HepG2 (cell line): ENCODE results near the gene TMEM183A. TPM values are rescaled to one million over a fixed set of nuclear protein-coding genes. Genes with fewer than 3 reads are reported as not detected.

ENCODE experiments used
- ATAC-seq: fragments of 200-7000 bp; cut with Tn5 transposase; 3 replicates; pipeline ENCODE4 v1.9.1; 2020; ENCODE audit warnings: mild to moderate bottlenecking, moderate library complexity
- BruUV-seq: library from RNA; stranded (reverse); fragments of 400-500 nt; replicated peaks from 2 replicates; lab custom pipeline; 2021; lab: Mats Ljungman, UMichigan
- CTCF ChIA-PET: fragments of 300-600 bp; formaldehyde crosslinking; extraction: SDS; loops from one replicate; lab custom pipeline; 2021; ENCODE audit warnings: low total read pairs, inconsistent platforms, low intra/inter-chr PET ratio; lab: Yijun Ruan, JAX
- POLR2A ChIA-PET: fragments of 350-600 bp; sonication (Branson Sonifier 250); formaldehyde crosslinking; loops from one replicate; lab custom pipeline; 2020; ENCODE audit warnings: antibody characterized with exemption, inconsistent platforms; lab: Yijun Ruan, JAX
- DNase-seq: peaks from one replicate; pipeline ENCODE4 v3.0.0-alpha.2; 2015; ENCODE audit warnings: low spot score
- FAIRE-seq: peaks from 3 replicates; lab custom pipeline; 2011; peaks lifted over from hg19 to GRCh38; lab: Jason Lieb, UNC
- H2AFZ ChIP-seq: one replicate; pipeline ENCODE4 v1.6.1; 2011; ENCODE audit warnings: low read length, inconsistent platforms
- H3K27ac ChIP-seq: fragments of 300-600 bp; 3 replicates; pipeline ENCODE4 v1.8.0; 2011; ENCODE audit warnings: mixed run types, mild to moderate bottlenecking, mixed read lengths, low read length, inconsistent platforms; ENCODE audit not compliant: insufficient read depth; ENCODE audit errors: extremely low read length
- H3K27me3 ChIP-seq, 2 experiments: fragments of 200-600 bp in 1 of 2; 2 replicates in 1 of 2; 3 replicates in 1 of 2; pipeline versions ENCODE4 v1.6.0 to v1.8.0; 2011; ENCODE audit warnings: low read length in 2 of 2, mild to moderate bottlenecking in 2 of 2, moderate library complexity in 2 of 2, inconsistent platforms in 1 of 2; ENCODE audit not compliant: insufficient read depth in 2 of 2, control insufficient read depth in 1 of 2
- H3K36me3 ChIP-seq, 2 experiments: fragments of 200-600 bp in 1 of 2; replicated peaks in 1 of 2; 2 replicates in 1 of 2; 3 replicates in 1 of 2; pipeline versions ENCODE4 v1.5.1 to v1.8.0; 2011; ENCODE audit warnings: low read length in 2 of 2, inconsistent platforms in 1 of 2; ENCODE audit not compliant: insufficient read depth in 2 of 2, control insufficient read depth in 1 of 2
- H3K4me1 ChIP-seq: 2 replicates; pipeline ENCODE4 v1.5.1; 2012; ENCODE audit warnings: low read length, inconsistent platforms; ENCODE audit not compliant: insufficient read depth
- H3K4me2 ChIP-seq: 2 replicates; pipeline ENCODE4 v1.6.0; 2011; ENCODE audit warnings: low read depth, low read length, inconsistent platforms
- H3K4me3 ChIP-seq, 3 experiments: fragments of 200-600 bp in 1 of 3; sonication (generic), shearing (Covaris generic) in 1 of 3; replicated peaks in 1 of 3; 2 replicates each; pipeline ENCODE4 v1.5.1; 2011 to 2016; ENCODE audit warnings: low read length in 3 of 3, inconsistent platforms in 2 of 3, low read depth in 2 of 3, mild to moderate bottlenecking in 2 of 3, control low read depth in 1 of 3, mixed read lengths in 1 of 3; ENCODE audit not compliant: insufficient read depth in 1 of 3
- H3K79me2 ChIP-seq: one replicate; pipeline ENCODE4 v1.6.1; 2011; ENCODE audit warnings: low read length, inconsistent platforms; ENCODE audit not compliant: insufficient read depth
- H3K9ac ChIP-seq: 2 replicates; pipeline ENCODE4 v1.6.0; 2011; ENCODE audit warnings: mild to moderate bottlenecking, low read depth, low read length, inconsistent platforms; ENCODE audit not compliant: insufficient read depth
- H3K9me3 ChIP-seq: 2 replicates; pipeline ENCODE4 v1.5.1; 2012; ENCODE audit warnings: mild to moderate bottlenecking, low read length
- H4K20me1 ChIP-seq: 2 replicates; pipeline ENCODE4 v1.6.0; 2011; ENCODE audit warnings: inconsistent platforms, mild to moderate bottlenecking, low read length, moderate library complexity; ENCODE audit not compliant: insufficient read depth
- GFI1 ChIP-seq: sonication (generic); formaldehyde crosslinking; IDR thresholded peaks from 2 replicates; pipeline ENCODE4 v1.5.0; 2020; ENCODE audit warnings: missing genetic modification reagents, mild to moderate bottlenecking, borderline replicate concordance
- NRL ChIP-seq: sonication (generic); formaldehyde crosslinking; IDR thresholded peaks from 2 replicates; pipeline ENCODE4 v1.5.0; 2020; ENCODE audit warnings: missing genetic modification reagents, mild to moderate bottlenecking, moderate library complexity, borderline replicate concordance
- PRMT3 ChIP-seq: sonication (generic); formaldehyde crosslinking; IDR thresholded peaks from 2 replicates; pipeline ENCODE4 v1.8.1; 2022; ENCODE audit warnings: low read depth, mild to moderate bottlenecking, moderate library complexity, missing genetic modification reagents, borderline replicate concordance
- RORA ChIP-seq: sonication (generic); formaldehyde crosslinking; IDR thresholded peaks from 2 replicates; pipeline ENCODE4 v1.5.0; 2020; ENCODE audit warnings: mild to moderate bottlenecking, missing genetic modification reagents, moderate library complexity
- ZMYM4 ChIP-seq: sonication (generic); formaldehyde crosslinking; IDR thresholded peaks from 2 replicates; pipeline ENCODE4 v1.8.1; 2023; ENCODE audit warnings: mild to moderate bottlenecking, missing genetic modification reagents
- ZNF136 ChIP-seq: sonication (generic); formaldehyde crosslinking; IDR thresholded peaks from 2 replicates; pipeline ENCODE4 v1.8.1; 2022; ENCODE audit warnings: low read depth, mild to moderate bottlenecking, moderate library complexity, missing genetic modification reagents
- WGBS: methylation state at CpG from one replicate; pipeline ENCODE4 v1.1.6; 2017; ENCODE audit warnings: low lambda C conversion rate; 5-methylcytosine and 5-hydroxymethylcytosine counted together
- in situ Hi-C: cut with HindIII; loops from 2 replicates; pipeline ENCODE4 v1.10.0; 2017; ENCODE audit warnings: low pct_unique_long_range_greater_than_20kb; ENCODE audit not compliant: extremely low pct_ligation_motif_present
- intact Hi-C: fragments of 100-400 bp; cut with micrococcal nuclease; formaldehyde crosslinking; loops from one replicate; pipeline ENCODE4 v1.10.0; 2022; ENCODE audit not compliant: unreplicated experiment
- polyA plus RNA-seq, 8 experiments: library from polyadenylated mRNA; depleted of rRNA in 3 of 8; stranded (reverse) in 7 of 8; unstranded in 1 of 8; fragments of >200 nt; fragmentation: Illumina TruSeq in 4 of 8; extraction: Trizol in 4 of 8; gene quantifications; 2 replicates each; pipeline versions ENCODE4 v1.2.1 to v1.2.3, GENCODE V29; 2011 to 2016; ENCODE audit warnings: low read depth in 4 of 8, missing spikeins in 1 of 8, mixed read lengths in 1 of 8; ENCODE audit not compliant: insufficient read depth in 1 of 8
- total RNA-seq, 5 experiments: library from RNA; depleted of rRNA; stranded (reverse); fragments of >200 nt; fragmentation: Illumina TruSeq; extraction: Trizol; gene quantifications; 2 replicates each; pipeline ENCODE4 v1.2.3, GENCODE V29; 2016; ENCODE audit warnings: low read depth in 1 of 5
- TF ChIP-seq, protein P1 (sequence below): sonication (generic); IDR thresholded peaks from 2 replicates; pipeline ENCODE4 v1.6.1; 2016; ENCODE audit warnings: low read depth, borderline replicate concordance
- TF ChIP-seq, protein P2 (sequence below): sonication (generic); formaldehyde crosslinking; IDR thresholded peaks from 2 replicates; pipeline ENCODE4 v1.4.0; 2020; ENCODE audit warnings: missing genetic modification reagents, borderline replicate concordance
- TF ChIP-seq, protein P3 (sequence below): sonication (generic); formaldehyde crosslinking; IDR thresholded peaks from 2 replicates; pipeline ENCODE4 v1.4.0; 2020; ENCODE audit warnings: missing genetic modification reagents
- TF ChIP-seq, protein P4 (sequence below): sonication (generic); formaldehyde crosslinking; IDR thresholded peaks from 2 replicates; pipeline ENCODE4 v1.4.0; 2020; ENCODE audit warnings: mild to moderate bottlenecking, missing genetic modification reagents

The TMEM183A gene
- total and polyA plus RNA-seq, 2 of the 13 experiments (the other 11 are each of a cell fraction or from before 2014, with no cell fraction given), result 59.7 to 82.0 TPM

DNA sequence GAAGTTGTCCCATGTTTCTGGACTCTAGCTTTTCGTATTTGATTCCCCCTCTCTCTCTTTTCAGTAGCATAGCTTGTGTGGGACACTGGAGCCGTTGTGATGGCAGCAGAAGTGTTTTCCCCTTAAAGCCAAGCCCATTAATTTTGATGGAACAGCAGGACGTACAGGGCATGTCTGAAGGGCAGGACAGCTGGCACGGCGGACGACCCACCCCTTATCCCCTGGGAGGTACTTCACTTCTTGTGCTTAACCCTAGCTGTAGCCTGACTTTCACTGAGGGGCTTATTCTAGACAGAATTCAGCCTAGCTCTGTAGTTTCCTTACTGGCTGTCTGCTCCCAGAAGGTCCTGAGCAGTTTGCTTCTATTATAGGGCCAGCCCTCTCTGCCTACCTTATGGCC, 10.5 kb downstream of the TMEM183A start:
- 94% methylated on average over 6 of the region's 6 CpGs for WGBS
- CTCF ChIA-PET, result no interaction called here
- peaks cover 24 to 82% of the 10 kb centered on the region in 2 experiments for H3K36me3 ChIP-seq
- H3K27me3 ChIP-seq, result no peaks in the 10 kb centered on the region
- no peak overlapping the region for H2AFZ ChIP-seq
- in situ Hi-C loops, result no loop called here
- intact Hi-C loops, result no loop called here
- no peaks in the 10 kb centered on the region for H3K9me3 ChIP-seq
- no peak overlapping the region for H3K9ac ChIP-seq
- no peak overlapping the region for H3K4me3 ChIP-seq
- no peak for ATAC-seq
- BruUV-seq, result no TSS peak
- H3K4me2 ChIP-seq, result no peak overlapping the region
- no peak overlapping the region for H3K27ac ChIP-seq
- no peak for FAIRE-seq
- no peaks in the 10 kb centered on the region for H4K20me1 ChIP-seq
- H3K79me2 ChIP-seq, result peaks cover 5% of the 10 kb centered on the region
- no peaks in the 10 kb centered on the region for H3K4me1 ChIP-seq
- DNase-seq, result no peak
- POLR2A ChIA-PET, result no interaction called here
- TF ChIP-seq ZMYM4 (no peak), PRMT3 (CRISPR knock-in tag) (no peak), NRL (CRISPR knock-in tag) (no peak), GFI1 (CRISPR knock-in tag) (no peak), RORA (CRISPR knock-in tag) (no peak), ZNF136 (CRISPR knock-in tag) (no peak)
- TF ChIP-seq, protein P1, sequence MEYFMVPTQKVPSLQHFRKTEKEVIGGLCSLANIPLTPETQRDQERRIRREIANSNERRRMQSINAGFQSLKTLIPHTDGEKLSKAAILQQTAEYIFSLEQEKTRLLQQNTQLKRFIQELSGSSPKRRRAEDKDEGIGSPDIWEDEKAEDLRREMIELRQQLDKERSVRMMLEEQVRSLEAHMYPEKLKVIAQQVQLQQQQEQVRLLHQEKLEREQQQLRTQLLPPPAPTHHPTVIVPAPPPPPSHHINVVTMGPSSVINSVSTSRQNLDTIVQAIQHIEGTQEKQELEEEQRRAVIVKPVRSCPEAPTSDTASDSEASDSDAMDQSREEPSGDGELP, result no peak
- TF ChIP-seq, protein P2, sequence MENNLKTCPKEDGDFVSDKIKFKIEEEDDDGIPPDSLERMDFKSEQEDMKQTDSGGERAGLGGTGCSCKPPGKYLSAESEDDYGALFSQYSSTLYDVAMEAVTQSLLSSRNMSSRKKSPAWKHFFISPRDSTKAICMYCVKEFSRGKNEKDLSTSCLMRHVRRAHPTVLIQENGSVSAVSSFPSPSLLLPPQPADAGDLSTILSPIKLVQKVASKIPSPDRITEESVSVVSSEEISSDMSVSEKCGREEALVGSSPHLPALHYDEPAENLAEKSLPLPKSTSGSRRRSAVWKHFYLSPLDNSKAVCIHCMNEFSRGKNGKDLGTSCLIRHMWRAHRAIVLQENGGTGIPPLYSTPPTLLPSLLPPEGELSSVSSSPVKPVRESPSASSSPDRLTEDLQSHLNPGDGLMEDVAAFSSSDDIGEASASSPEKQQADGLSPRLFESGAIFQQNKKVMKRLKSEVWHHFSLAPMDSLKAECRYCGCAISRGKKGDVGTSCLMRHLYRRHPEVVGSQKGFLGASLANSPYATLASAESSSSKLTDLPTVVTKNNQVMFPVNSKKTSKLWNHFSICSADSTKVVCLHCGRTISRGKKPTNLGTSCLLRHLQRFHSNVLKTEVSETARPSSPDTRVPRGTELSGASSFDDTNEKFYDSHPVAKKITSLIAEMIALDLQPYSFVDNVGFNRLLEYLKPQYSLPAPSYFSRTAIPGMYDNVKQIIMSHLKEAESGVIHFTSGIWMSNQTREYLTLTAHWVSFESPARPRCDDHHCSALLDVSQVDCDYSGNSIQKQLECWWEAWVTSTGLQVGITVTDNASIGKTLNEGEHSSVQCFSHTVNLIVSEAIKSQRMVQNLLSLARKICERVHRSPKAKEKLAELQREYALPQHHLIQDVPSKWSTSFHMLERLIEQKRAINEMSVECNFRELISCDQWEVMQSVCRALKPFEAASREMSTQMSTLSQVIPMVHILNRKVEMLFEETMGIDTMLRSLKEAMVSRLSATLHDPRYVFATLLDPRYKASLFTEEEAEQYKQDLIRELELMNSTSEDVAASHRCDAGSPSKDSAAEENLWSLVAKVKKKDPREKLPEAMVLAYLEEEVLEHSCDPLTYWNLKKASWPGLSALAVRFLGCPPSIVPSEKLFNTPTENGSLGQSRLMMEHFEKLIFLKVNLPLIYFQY, result no peak
- TF ChIP-seq, protein P3, sequence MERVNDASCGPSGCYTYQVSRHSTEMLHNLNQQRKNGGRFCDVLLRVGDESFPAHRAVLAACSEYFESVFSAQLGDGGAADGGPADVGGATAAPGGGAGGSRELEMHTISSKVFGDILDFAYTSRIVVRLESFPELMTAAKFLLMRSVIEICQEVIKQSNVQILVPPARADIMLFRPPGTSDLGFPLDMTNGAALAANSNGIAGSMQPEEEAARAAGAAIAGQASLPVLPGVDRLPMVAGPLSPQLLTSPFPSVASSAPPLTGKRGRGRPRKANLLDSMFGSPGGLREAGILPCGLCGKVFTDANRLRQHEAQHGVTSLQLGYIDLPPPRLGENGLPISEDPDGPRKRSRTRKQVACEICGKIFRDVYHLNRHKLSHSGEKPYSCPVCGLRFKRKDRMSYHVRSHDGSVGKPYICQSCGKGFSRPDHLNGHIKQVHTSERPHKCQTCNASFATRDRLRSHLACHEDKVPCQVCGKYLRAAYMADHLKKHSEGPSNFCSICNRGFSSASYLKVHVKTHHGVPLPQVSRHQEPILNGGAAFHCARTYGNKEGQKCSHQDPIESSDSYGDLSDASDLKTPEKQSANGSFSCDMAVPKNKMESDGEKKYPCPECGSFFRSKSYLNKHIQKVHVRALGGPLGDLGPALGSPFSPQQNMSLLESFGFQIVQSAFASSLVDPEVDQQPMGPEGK, result no peak
- TF ChIP-seq, protein P4, sequence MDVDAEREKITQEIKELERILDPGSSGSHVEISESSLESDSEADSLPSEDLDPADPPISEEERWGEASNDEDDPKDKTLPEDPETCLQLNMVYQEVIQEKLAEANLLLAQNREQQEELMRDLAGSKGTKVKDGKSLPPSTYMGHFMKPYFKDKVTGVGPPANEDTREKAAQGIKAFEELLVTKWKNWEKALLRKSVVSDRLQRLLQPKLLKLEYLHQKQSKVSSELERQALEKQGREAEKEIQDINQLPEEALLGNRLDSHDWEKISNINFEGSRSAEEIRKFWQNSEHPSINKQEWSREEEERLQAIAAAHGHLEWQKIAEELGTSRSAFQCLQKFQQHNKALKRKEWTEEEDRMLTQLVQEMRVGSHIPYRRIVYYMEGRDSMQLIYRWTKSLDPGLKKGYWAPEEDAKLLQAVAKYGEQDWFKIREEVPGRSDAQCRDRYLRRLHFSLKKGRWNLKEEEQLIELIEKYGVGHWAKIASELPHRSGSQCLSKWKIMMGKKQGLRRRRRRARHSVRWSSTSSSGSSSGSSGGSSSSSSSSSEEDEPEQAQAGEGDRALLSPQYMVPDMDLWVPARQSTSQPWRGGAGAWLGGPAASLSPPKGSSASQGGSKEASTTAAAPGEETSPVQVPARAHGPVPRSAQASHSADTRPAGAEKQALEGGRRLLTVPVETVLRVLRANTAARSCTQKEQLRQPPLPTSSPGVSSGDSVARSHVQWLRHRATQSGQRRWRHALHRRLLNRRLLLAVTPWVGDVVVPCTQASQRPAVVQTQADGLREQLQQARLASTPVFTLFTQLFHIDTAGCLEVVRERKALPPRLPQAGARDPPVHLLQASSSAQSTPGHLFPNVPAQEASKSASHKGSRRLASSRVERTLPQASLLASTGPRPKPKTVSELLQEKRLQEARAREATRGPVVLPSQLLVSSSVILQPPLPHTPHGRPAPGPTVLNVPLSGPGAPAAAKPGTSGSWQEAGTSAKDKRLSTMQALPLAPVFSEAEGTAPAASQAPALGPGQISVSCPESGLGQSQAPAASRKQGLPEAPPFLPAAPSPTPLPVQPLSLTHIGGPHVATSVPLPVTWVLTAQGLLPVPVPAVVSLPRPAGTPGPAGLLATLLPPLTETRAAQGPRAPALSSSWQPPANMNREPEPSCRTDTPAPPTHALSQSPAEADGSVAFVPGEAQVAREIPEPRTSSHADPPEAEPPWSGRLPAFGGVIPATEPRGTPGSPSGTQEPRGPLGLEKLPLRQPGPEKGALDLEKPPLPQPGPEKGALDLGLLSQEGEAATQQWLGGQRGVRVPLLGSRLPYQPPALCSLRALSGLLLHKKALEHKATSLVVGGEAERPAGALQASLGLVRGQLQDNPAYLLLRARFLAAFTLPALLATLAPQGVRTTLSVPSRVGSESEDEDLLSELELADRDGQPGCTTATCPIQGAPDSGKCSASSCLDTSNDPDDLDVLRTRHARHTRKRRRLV, result no peak
